PFSK-1 (cell line): Measurements from ENCODE around the gene CHST9.

Experiments
- FOXP2 ChIP-seq: optimal IDR thresholded peaks from 2 replicates; pipeline ENCODE3; 2011; ENCODE audit warnings: borderline replicate concordance, control low read depth, inconsistent platforms; ENCODE audit not compliant: insufficient read depth; ENCODE audit errors: extremely low read length, extremely low read depth
- POLR2AphosphoS5 ChIP-seq: IDR thresholded peaks from 2 replicates; pipeline ENCODE4 v1.6.1; 2012; ENCODE audit warnings: low read depth, mild to moderate bottlenecking, control low read depth, low read length, moderate library complexity
- REST ChIP-seq, 2 experiments: IDR thresholded peaks; 2 replicates each; pipeline versions ENCODE4 v1.6.1 to v1.8.0; 2011 to 2012; ENCODE audit warnings: low read depth in 2 of 2, low read length in 2 of 2, control low read depth in 1 of 2, inconsistent platforms in 1 of 2, mild to moderate bottlenecking in 1 of 2, moderate library complexity in 1 of 2; ENCODE audit not compliant: insufficient read depth in 1 of 2
- SIN3A ChIP-seq: IDR thresholded peaks from 2 replicates; pipeline ENCODE4 v1.6.1; 2012; ENCODE audit warnings: mild to moderate bottlenecking, low read length, moderate library complexity, borderline replicate concordance; ENCODE audit not compliant: insufficient read depth
- TAF1 ChIP-seq: IDR thresholded peaks from 2 replicates; pipeline ENCODE4 v1.6.1; 2012; ENCODE audit warnings: low read length, control low read depth, borderline replicate concordance; ENCODE audit not compliant: insufficient read depth

The CHST9 gene

DNA sequence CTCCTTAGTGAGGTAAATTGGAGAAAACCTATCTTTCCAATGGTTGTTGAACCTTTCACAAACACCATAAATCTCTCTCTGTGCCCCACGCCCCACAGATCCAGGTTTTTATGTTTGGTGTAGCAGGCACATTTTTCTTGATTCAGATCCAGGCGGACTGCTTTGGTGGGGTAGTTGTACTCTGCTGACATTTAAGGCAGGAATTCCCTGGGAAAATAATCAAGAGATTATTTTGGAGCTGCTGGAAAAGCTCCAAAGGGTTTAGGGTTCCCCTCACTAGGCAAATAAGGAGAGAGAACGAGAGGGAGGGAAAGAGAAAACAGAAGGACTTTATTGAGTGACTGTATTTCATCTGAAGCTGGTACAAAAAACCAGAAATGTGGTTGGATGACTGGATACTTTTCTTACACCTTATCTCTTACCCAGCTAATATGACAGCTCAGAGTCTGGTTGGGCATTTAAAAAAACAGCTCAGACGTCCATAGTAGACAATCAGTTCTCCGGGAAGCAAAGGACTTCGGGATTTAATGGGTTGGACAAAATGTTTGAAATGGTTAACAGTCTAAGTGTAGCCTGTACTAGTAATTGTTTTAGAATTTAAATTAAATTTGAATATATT lies 316.0 kb downstream of the CHST9 start:
- TF ChIP-seq SIN3A (no peak), REST (IDR thresholded peaks at IDR 0.05; ENCODE audit: insufficient read depth in 1 of 2, low read depth in 2 of 2, low read length in 2 of 2) (no peak), TAF1 (no peak), POLR2AphosphoS5 (no peak), FOXP2 (no peak)

DNA sequence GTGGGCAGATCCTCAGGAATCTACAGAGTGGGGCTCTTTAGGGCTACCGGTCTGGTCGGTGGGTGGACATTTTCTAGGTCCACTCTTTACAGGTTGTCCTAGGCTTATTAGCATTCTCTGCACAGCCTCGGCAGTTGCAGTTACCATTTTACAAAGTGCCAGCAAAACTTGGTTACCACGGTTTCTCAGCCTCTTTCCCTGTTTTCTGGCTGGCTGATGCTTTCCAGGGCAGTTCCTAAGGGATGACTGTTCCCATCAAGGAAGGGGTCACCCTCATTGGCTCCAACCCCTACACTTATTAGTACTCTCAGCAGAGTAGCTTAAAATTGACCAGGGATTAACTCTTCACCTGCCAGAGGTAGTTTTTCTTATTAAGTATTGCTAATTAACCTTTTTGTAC lies 317.6 kb downstream of the CHST9 start:
- TF ChIP-seq POLR2AphosphoS5 (no peak), FOXP2 (no peak), SIN3A (no peak), TAF1 (no peak), REST (IDR thresholded peaks at IDR 0.05; ENCODE audit: insufficient read depth in 1 of 2, low read depth in 2 of 2, low read length in 2 of 2) (no peak)

DNA sequence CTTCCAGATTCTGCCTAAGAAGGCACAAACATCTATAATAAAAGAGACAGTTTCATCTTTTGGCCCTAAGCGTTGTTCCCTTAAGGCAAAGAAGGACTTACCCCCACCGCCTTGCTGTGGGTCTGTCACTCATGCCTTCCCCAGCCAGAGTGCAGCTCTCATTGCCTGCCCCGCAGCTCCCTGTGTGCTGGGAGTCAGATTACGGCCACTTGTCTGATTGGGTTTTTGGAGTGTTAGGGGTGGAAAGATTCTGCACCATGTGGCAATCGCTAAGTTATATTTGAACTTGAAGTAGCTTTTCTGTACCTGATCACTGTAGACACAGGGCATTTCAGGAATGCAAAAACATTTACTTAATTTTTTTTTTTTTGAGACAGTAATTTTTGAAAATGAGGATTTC lies 319.6 kb downstream of the CHST9 start, which contains the start of gene AQP4:
Gene AQP4 (minus strand): TSS at position 151 of the 400 bp plus-strand sequence. CDS start 18 bp downstream, at position 133.
- TF ChIP-seq POLR2AphosphoS5 (no peak), TAF1 (no peak), FOXP2 (no peak), SIN3A (no peak), REST (IDR thresholded peaks at IDR 0.05; ENCODE audit: insufficient read depth in 1 of 2, low read depth in 2 of 2, low read length in 2 of 2) (no peak)

- TF ChIP-seq SIN3A = no peak
- TF ChIP-seq FOXP2 = no peak
- no peak for TF ChIP-seq POLR2AphosphoS5
- no peak for TF ChIP-seq REST (IDR thresholded peaks at IDR 0.05; ENCODE audit: insufficient read depth in 1 of 2, low read depth in 2 of 2, low read length in 2 of 2)
- TF ChIP-seq TAF1 = no peak
Measured at GRCh38 chr18:26864658-26865057, 320.4 kb downstream of the CHST9 start.

- TF ChIP-seq REST (IDR thresholded peaks at IDR 0.05; ENCODE audit: insufficient read depth in 1 of 2, low read depth in 2 of 2, low read length in 2 of 2) (no peak), SIN3A (no peak), TAF1 (no peak), FOXP2 (no peak), POLR2AphosphoS5 (no peak)
Measured at GRCh38 chr18:26863921-26864497, 321.1 kb downstream of the CHST9 start.
